K562 (cell line): ENCODE measurements around the gene ZNF473. TPM values are rescaled to one million over a fixed set of nuclear protein-coding genes. Genes with fewer than 3 reads are reported as not detected.
A peak's percentile ranks its signal among the peaks of the same experiment; 100 is the strongest.

Experiments
- ARNT ChIP-seq, 2 experiments: fragments of 450-650 bp; IDR thresholded peaks; 2 replicates each; pipeline ENCODE4 v1.6.1; 2016; ENCODE audit warnings: mild to moderate bottlenecking in 1 of 2
- BACH1 ChIP-seq: fragments of 200-800 bp; sonication (Bioruptor generic); IDR thresholded peaks from 2 replicates; pipeline ENCODE4 v1.6.1; 2016; ENCODE audit warnings: missing genetic modification characterization, missing compliant biosample characterization
- CXXC5 ChIP-seq: fragments of 250-450 bp; sonication (Bioruptor Pico); IDR thresholded peaks from 2 replicates; pipeline ENCODE4 v1.8.0; 2022; ENCODE audit warnings: inconsistent platforms, mild to moderate bottlenecking, moderate library complexity
- EHMT2 ChIP-seq: fragments of 450-650 bp; IDR thresholded peaks from 2 replicates; pipeline ENCODE4 v1.6.1; 2018; ENCODE audit warnings: antibody characterized with exemption
- FOSL1 ChIP-seq: fragments of 200-800 bp; sonication (Bioruptor generic); conservative IDR thresholded peaks from 2 replicates; pipeline ENCODE4 v1.6.1; 2016; ENCODE audit warnings: missing genetic modification characterization, missing compliant biosample characterization
- KDM5B ChIP-seq: fragments of 200-600 bp; sonication (generic); IDR thresholded peaks from 2 replicates; pipeline ENCODE4 v1.6.1; 2012; ENCODE audit warnings: low read depth, mild to moderate bottlenecking, moderate library complexity, low read length, control low read depth, inconsistent platforms; ENCODE audit not compliant: insufficient replicate concordance
- KLF6 ChIP-seq: fragments of 250-450 bp; sonication (Bioruptor Pico); IDR thresholded peaks from 2 replicates; pipeline ENCODE4 v1.4.0; 2020; ENCODE audit warnings: mild to moderate bottlenecking, moderate library complexity, borderline replicate concordance
- PHF21A ChIP-seq: fragments of 450-650 bp; IDR thresholded peaks from 2 replicates; pipeline ENCODE4 v1.6.1; 2017; ENCODE audit warnings: low read depth, borderline replicate concordance
- RBM39 ChIP-seq: fragments of 200-400 bp; formaldehyde crosslinking; optimal IDR thresholded peaks from 2 replicates; pipeline ENCODE3; 2018; ENCODE audit warnings: low read depth, low read length
- XRCC3 ChIP-seq: fragments of 450-650 bp; IDR thresholded peaks from 2 replicates; pipeline ENCODE4 v1.6.1; 2017; ENCODE audit warnings: mild to moderate bottlenecking, moderate library complexity
- ZBTB1 ChIP-seq: sonication (generic); formaldehyde crosslinking; IDR thresholded peaks from 2 replicates; pipeline ENCODE4 v1.8.1; 2023; ENCODE audit warnings: missing genetic modification reagents, low read depth, mild to moderate bottlenecking, borderline replicate concordance
- ZNF583 ChIP-seq: fragments of 250-450 bp; sonication (Bioruptor Pico); IDR thresholded peaks from 2 replicates; pipeline ENCODE4 v1.4.0; 2020
- polyA plus RNA-seq, 8 experiments: library from polyadenylated mRNA; depleted of rRNA in 4 of 8; stranded (reverse) in 5 of 8; unstranded in 3 of 8; fragments of >200 nt; fragmentation: Nextera tagmentation in 2 of 8; fragmentation: Illumina TruSeq in 1 of 8; extraction: Ambion mirVana in 2 of 8; extraction: Trizol in 1 of 8; gene quantifications; 2 replicates each; pipeline versions ENCODE4 v1.2.1 to v1.2.3, GENCODE V29; 2011 to 2014; ENCODE audit warnings: inconsistent platforms in 1 of 8, missing spikeins in 1 of 8
- total RNA-seq, 7 experiments: library from RNA; depleted of rRNA in 6 of 7; stranded (reverse); fragments of >200 nt in 6 of 7; fragmentation: Illumina TruSeq in 2 of 7; extraction: Trizol in 2 of 7; gene quantifications; 2 replicates each; pipeline versions ENCODE4 v1.2.1 to v1.2.3, GENCODE V29; 2011 to 2021; ENCODE audit warnings: low replicate concordance in 1 of 7
- TF ChIP-seq, protein P1 (sequence below): sonication (generic); formaldehyde crosslinking; IDR thresholded peaks from 2 replicates; pipeline ENCODE4 v1.8.1; 2023; ENCODE audit warnings: mild to moderate bottlenecking, missing genetic modification reagents, moderate library complexity
- TF ChIP-seq, protein P2 (sequence below), 2 experiments: fragments of 450-650 bp; conservative IDR thresholded peaks; 2 replicates each; pipeline ENCODE4 v1.6.1; 2017; ENCODE audit warnings: mild to moderate bottlenecking in 2 of 2, moderate library complexity in 2 of 2
- TF ChIP-seq, protein P3 (sequence below): conservative IDR thresholded peaks from 2 replicates; pipeline ENCODE4 v1.6.1; 2011; ENCODE audit warnings: low read depth, mild to moderate bottlenecking, low read length; ENCODE audit not compliant: control insufficient read depth
- TF ChIP-seq, protein P4 (sequence below), 2 experiments: fragments of 450-650 bp; IDR thresholded peaks; 2 replicates each; pipeline ENCODE4 v1.6.1; 2018; ENCODE audit warnings: mild to moderate bottlenecking in 2 of 2, low read depth in 1 of 2; ENCODE audit not compliant: partially characterized antibody in 2 of 2
- TF ChIP-seq, protein P5 (sequence below): fragments of 450-650 bp; formaldehyde crosslinking; IDR thresholded peaks from 2 replicates; pipeline ENCODE4 v1.4.0; 2020; ENCODE audit warnings: mild to moderate bottlenecking, moderate library complexity

Gene ZNF473
- total and polyA plus RNA-seq, 9 of the 15 experiments (the other 6 are each of a cell fraction or from before 2014, with no cell fraction given) = 8.2 to 34.0 (median 28.5) TPM

DNA sequence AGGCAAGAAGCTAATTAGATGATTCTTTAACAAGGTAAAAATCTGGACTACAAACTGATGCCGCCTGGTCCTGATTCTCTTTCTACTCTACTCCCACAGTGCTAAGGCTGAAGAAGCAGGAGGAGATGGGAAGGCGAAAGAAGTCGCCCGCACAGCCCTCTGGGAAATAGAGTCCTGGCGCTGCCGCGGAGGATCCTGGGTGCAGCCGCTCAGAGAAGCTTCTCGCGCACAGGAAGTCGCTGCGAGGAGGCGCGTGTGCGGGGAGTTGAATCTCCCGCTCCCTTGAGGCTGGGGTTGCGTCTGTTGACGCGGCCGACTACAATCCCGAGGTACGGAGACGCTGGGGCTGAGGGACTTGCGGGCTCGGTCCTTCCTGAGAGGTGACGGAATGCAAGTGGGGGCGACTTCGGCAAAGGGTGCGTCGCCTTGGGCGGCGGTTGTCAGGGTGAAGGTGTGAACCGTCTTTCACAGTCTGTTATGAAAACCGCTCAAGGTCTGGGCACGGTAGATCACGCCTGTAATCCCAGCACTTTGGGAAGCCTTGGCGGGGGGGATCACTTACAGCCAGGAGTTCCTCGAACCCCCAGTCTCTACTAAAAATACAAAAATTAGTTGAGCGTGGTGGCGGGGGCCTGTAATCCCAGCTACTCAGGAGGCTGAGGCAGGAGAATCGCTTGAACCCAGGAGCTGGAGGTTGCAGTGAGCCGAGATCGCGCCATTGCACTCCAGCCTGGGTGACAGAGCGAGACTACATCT is at the start of gene ZNF473 (continued):
- TF ChIP-seq, protein P1, sequence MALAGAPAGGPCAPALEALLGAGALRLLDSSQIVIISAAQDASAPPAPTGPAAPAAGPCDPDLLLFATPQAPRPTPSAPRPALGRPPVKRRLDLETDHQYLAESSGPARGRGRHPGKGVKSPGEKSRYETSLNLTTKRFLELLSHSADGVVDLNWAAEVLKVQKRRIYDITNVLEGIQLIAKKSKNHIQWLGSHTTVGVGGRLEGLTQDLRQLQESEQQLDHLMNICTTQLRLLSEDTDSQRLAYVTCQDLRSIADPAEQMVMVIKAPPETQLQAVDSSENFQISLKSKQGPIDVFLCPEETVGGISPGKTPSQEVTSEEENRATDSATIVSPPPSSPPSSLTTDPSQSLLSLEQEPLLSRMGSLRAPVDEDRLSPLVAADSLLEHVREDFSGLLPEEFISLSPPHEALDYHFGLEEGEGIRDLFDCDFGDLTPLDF (CRISPR knock-in tag) = peak; percentile 93
- TF ChIP-seq, protein P2, sequence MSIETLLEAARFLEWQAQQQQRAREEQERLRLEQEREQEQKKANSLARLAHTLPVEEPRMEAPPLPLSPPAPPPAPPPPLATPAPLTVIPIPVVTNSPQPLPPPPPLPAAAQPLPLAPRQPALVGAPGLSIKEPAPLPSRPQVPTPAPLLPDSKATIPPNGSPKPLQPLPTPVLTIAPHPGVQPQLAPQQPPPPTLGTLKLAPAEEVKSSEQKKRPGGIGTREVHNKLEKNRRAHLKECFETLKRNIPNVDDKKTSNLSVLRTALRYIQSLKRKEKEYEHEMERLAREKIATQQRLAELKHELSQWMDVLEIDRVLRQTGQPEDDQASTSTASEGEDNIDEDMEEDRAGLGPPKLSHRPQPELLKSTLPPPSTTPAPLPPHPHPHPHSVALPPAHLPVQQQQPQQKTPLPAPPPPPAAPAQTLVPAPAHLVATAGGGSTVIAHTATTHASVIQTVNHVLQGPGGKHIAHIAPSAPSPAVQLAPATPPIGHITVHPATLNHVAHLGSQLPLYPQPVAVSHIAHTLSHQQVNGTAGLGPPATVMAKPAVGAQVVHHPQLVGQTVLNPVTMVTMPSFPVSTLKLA (conservative IDR thresholded peaks at IDR 0.05) = peak; percentile 90 to 95
- TF ChIP-seq, protein P3, sequence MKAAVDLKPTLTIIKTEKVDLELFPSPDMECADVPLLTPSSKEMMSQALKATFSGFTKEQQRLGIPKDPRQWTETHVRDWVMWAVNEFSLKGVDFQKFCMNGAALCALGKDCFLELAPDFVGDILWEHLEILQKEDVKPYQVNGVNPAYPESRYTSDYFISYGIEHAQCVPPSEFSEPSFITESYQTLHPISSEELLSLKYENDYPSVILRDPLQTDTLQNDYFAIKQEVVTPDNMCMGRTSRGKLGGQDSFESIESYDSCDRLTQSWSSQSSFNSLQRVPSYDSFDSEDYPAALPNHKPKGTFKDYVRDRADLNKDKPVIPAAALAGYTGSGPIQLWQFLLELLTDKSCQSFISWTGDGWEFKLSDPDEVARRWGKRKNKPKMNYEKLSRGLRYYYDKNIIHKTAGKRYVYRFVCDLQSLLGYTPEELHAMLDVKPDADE = peak; percentile 86
- TF ChIP-seq ZNF583 (CRISPR knock-in tag) = 0 out of 2 replicates have a peak, but pooled peaks have one; percentile 33
- 0 out of 2 replicates have a peak, but pooled peaks have one; percentile 37 for TF ChIP-seq BACH1
- TF ChIP-seq XRCC3 = no peak
- TF ChIP-seq, protein P4, sequence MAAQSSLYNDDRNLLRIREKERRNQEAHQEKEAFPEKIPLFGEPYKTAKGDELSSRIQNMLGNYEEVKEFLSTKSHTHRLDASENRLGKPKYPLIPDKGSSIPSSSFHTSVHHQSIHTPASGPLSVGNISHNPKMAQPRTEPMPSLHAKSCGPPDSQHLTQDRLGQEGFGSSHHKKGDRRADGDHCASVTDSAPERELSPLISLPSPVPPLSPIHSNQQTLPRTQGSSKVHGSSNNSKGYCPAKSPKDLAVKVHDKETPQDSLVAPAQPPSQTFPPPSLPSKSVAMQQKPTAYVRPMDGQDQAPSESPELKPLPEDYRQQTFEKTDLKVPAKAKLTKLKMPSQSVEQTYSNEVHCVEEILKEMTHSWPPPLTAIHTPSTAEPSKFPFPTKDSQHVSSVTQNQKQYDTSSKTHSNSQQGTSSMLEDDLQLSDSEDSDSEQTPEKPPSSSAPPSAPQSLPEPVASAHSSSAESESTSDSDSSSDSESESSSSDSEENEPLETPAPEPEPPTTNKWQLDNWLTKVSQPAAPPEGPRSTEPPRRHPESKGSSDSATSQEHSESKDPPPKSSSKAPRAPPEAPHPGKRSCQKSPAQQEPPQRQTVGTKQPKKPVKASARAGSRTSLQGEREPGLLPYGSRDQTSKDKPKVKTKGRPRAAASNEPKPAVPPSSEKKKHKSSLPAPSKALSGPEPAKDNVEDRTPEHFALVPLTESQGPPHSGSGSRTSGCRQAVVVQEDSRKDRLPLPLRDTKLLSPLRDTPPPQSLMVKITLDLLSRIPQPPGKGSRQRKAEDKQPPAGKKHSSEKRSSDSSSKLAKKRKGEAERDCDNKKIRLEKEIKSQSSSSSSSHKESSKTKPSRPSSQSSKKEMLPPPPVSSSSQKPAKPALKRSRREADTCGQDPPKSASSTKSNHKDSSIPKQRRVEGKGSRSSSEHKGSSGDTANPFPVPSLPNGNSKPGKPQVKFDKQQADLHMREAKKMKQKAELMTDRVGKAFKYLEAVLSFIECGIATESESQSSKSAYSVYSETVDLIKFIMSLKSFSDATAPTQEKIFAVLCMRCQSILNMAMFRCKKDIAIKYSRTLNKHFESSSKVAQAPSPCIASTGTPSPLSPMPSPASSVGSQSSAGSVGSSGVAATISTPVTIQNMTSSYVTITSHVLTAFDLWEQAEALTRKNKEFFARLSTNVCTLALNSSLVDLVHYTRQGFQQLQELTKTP (IDR thresholded peaks at IDR 0.05; ENCODE audit: low read depth in 1 of 2, partially characterized antibody in 2 of 2) = peak in 1 of 2 experiments; percentile 96
- no peak for TF ChIP-seq RBM39
- peak; percentile 48 for TF ChIP-seq FOSL1 (tag)
- TF ChIP-seq KLF6 (CRISPR knock-in tag) = 0 out of 2 replicates have a peak, but pooled peaks have one; percentile 43
- TF ChIP-seq, protein P5, sequence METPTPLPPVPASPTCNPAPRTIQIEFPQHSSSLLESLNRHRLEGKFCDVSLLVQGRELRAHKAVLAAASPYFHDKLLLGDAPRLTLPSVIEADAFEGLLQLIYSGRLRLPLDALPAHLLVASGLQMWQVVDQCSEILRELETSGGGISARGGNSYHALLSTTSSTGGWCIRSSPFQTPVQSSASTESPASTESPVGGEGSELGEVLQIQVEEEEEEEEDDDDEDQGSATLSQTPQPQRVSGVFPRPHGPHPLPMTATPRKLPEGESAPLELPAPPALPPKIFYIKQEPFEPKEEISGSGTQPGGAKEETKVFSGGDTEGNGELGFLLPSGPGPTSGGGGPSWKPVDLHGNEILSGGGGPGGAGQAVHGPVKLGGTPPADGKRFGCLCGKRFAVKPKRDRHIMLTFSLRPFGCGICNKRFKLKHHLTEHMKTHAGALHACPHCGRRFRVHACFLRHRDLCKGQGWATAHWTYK (CRISPR knock-in tag) = peak; percentile 50; the same call in 1 of the 2 replicates
- peak; percentile 91 for TF ChIP-seq KDM5B
- TF ChIP-seq EHMT2 = no peak
- no peak for TF ChIP-seq PHF21A
- peak; percentile 97 for TF ChIP-seq CXXC5 (CRISPR knock-in tag)
- peak; percentile 76; the same call in 1 of the 2 replicates for TF ChIP-seq ZBTB1 (CRISPR knock-in tag)
- peak; percentile 34 to 60; a peak in 1 of 4 replicates for TF ChIP-seq ARNT (IDR thresholded peaks at IDR 0.05)
